NCI-H2196 treated with DMSO at 0.1 percent for 48 hours (cell line): ENCODE measurements around the gene SPAG6.
"Not testable (repeated sequence)": the region's sequence is repeated elsewhere in the genome, so short reads cannot be mapped to it uniquely, and the experiment has no call there.

ENCODE experiments used
- DNase-seq: peaks from one replicate; lab custom pipeline; 2025; ENCODE audit not compliant: unreplicated experiment; lab: John Stamatoyannopoulos, UW

The SPAG6 gene

GRCh38 chr10:22345301-22346095 is at the start of gene SPAG6:
TSS of gene SPAG6 (plus strand) at chr10:22345496. CDS start at chr10:22345612, 116 bp downstream.
- no peak for DNase-seq

- DNase-seq = no peak
Measured at GRCh38 chr10:22301193-22301592, 44.1 kb upstream of the SPAG6 start.

- DNase-seq = no peak
Measured at GRCh38 chr10:22303461-22303860, 41.8 kb upstream of the SPAG6 start.

GRCh38 chr10:22305721-22306120 is 39.6 kb upstream of the SPAG6 start:
- DNase-seq = no peak

GRCh38 chr10:22308390-22308789 is 36.9 kb upstream of the SPAG6 start:
- no peak for DNase-seq

- no peak for DNase-seq
Measured at GRCh38 chr10:22309180-22310000, 35.9 kb upstream of the SPAG6 start.

- DNase-seq = not testable (repeated sequence)
Measured at GRCh38 chr10:22310012-22310411, 35.3 kb upstream of the SPAG6 start.

GRCh38 chr10:22310928-22311327 is 34.4 kb upstream of the SPAG6 start:
- no peak for DNase-seq

GRCh38 chr10:22314852-22315251 is 30.4 kb upstream of the SPAG6 start:
- DNase-seq = no peak

GRCh38 chr10:22315455-22316285 is 29.6 kb upstream of the SPAG6 start:
- no peak for DNase-seq

GRCh38 chr10:22316286-22317075 is 28.8 kb upstream of the SPAG6 start, which contains the start of gene COMMD3:
TSS of gene COMMD3 (plus strand) at chr10:22316388. CDS start at chr10:22316418, 30 bp downstream.
- peak; percentile 29 for DNase-seq

- no peak for DNase-seq
Measured at GRCh38 chr10:22317076-22317370, 28.3 kb upstream of the SPAG6 start.

GRCh38 chr10:22317771-22318565 is 27.3 kb upstream of the SPAG6 start:
- DNase-seq = no peak

GRCh38 chr10:22318772-22319171 is 26.5 kb upstream of the SPAG6 start:
- no peak for DNase-seq

- DNase-seq = no peak
Measured at GRCh38 chr10:22319547-22319979, 25.7 kb upstream of the SPAG6 start.

- DNase-seq = no peak
Measured at GRCh38 chr10:22319980-22320558, 25.2 kb upstream of the SPAG6 start.

GRCh38 chr10:22320591-22321155 is 24.6 kb upstream of the SPAG6 start, which contains the start of gene BMI1:
TSS of gene BMI1 (plus strand) at chr10:22321099. CDS start at chr10:22326450, 5,351 bp downstream.
- DNase-seq = peak; percentile 48

GRCh38 chr10:22321156-22321923 is 24.0 kb upstream of the SPAG6 start:
- DNase-seq = peak; percentile 3
